Gastroesophageal sphincter (tissue), 3 donors: Measurements from ENCODE around the gene SLC25A21.

Experiments used
- CTCF ChIP-seq, 4 experiments: fragments of 200-600 bp in 2 of 4; fragments of 450-650 bp in 2 of 4; sonication (generic) in 1 of 4; IDR thresholded peaks; one replicate each; pipeline ENCODE4 v1.5.1; 2017 to 2019; ENCODE audit warnings: antibody characterized with exemption in 4 of 4, mild to moderate bottlenecking in 2 of 4, moderate library complexity in 2 of 4
- EP300 ChIP-seq: sonication (generic); formaldehyde crosslinking; IDR thresholded peaks from one replicate; pipeline ENCODE4 v1.6.1; 2017; ENCODE audit warnings: antibody characterized with exemption, mild to moderate bottlenecking
- POLR2A ChIP-seq, 2 donors: fragments of 450-650 bp; IDR thresholded peaks; one replicate each; pipeline ENCODE4 v1.6.1; 2017; ENCODE audit warnings: antibody characterized with exemption in 2 of 2, mild to moderate bottlenecking in 2 of 2, moderate library complexity in 1 of 2
- POLR2AphosphoS5 ChIP-seq: sonication (generic); formaldehyde crosslinking; IDR thresholded peaks from one replicate; pipeline ENCODE4 v1.6.1; 2017; ENCODE audit warnings: antibody characterized with exemption

DNA sequence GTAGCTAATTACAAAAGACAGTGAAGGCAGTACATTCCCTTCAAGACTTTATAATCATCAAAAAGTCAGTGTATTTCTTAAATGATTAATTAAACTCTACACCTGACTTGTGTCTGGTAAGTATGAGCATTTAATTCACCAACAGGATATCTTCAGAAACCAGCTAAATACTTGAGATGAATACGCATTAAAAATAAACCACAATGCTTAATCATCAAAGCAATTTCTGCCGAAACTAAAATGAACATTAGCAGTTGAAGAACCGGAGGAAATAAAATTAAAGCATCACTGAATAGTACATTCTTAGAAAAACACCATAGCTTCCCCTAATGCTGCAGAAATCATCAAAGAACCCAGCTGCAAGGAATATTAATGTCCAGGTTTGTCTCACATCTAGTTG is 32.7 kb downstream of the SLC25A21 start:
- no peak for TF ChIP-seq CTCF (IDR thresholded peaks at IDR 0.05)
- TF ChIP-seq POLR2AphosphoS5, result no peak
- no peak for TF ChIP-seq POLR2A (IDR thresholded peaks at IDR 0.05)
- no peak for TF ChIP-seq EP300
